Keratinocyte (primary cell): ENCODE results near the gene BAZ2B.

Experiments
- CTCF ChIP-seq, 3 experiments: IDR thresholded peaks in 1 of 3; conservative IDR thresholded peaks in 1 of 3; optimal IDR thresholded peaks in 1 of 3; 2 replicates in 2 of 3; 3 replicates in 1 of 3; pipeline versions ENCODE3 to v1.5.1; 2011; ENCODE audit warnings: low read length in 3 of 3, mild to moderate bottlenecking in 3 of 3, moderate library complexity in 2 of 3, control low read depth in 1 of 3, inconsistent platforms in 1 of 3; ENCODE audit not compliant: insufficient read depth in 2 of 3; ENCODE audit errors: extremely low read depth in 1 of 3
- EZH2 ChIP-seq: IDR thresholded peaks from one replicate; pipeline ENCODE4 v1.6.1; 2012; ENCODE audit warnings: inconsistent platforms, mild to moderate bottlenecking, low read length, moderate library complexity

DNA sequence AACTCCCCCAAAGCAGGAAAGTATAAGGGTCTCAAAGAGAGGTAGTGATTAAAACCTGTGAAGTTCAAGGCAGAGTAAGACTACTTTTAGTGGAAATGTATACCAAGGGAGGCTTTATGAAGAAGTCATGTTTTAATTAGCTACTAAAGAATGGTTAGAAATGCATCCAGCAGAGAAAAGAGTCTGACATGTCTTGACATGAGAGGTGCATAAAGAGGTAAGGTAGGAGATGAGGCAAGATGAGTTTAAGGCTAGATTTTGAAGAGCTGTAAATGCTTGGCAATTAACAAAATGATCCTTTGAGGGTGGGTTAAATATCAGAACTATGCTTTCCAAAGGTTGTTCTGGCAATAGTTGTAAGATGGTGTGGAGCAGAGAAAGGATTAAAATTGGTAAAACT is 241.1 kb downstream of the BAZ2B start:
- TF ChIP-seq CTCF (optimal IDR thresholded peaks at IDR 0.05 in 1 of 3, IDR thresholded peaks at IDR 0.05 in 1 of 3, conservative IDR thresholded peaks at IDR 0.05 in 1 of 3; ENCODE audit: extremely low read depth in 1 of 3, insufficient read depth in 2 of 3, low read length in 3 of 3) (no peak), EZH2 (no peak)
